HepG2 (cell line): Measurements from ENCODE around the gene GNMT. TPM values are rescaled to one million over a fixed set of nuclear protein-coding genes. Genes with fewer than 3 reads are reported as not detected.

ENCODE experiments used
- ARID4A ChIP-seq: sonication (generic); formaldehyde crosslinking; IDR thresholded peaks from 2 replicates; pipeline ENCODE4 v1.5.0; 2020; ENCODE audit warnings: mild to moderate bottlenecking, missing genetic modification reagents, borderline replicate concordance
- CCDC6 ChIP-seq: sonication (generic); formaldehyde crosslinking; IDR thresholded peaks from 2 replicates; pipeline ENCODE4 v1.8.1; 2022; ENCODE audit warnings: mild to moderate bottlenecking, missing genetic modification reagents, moderate library complexity
- CEBPG ChIP-seq: IDR thresholded peaks from 2 replicates; pipeline ENCODE4 v1.6.1; 2016
- FOXA3 ChIP-seq: IDR thresholded peaks from 2 replicates; pipeline ENCODE4 v1.6.1; 2016; ENCODE audit warnings: missing genetic modification reagents, missing compliant biosample characterization
- HIC2 ChIP-seq: sonication (generic); formaldehyde crosslinking; IDR thresholded peaks from 2 replicates; pipeline ENCODE4 v1.9.0; 2022; ENCODE audit warnings: low read depth, missing genetic modification reagents
- HNRNPUL1 ChIP-seq: fragments of 200-400 bp; formaldehyde crosslinking; IDR thresholded peaks from 2 replicates; pipeline ENCODE4 v1.6.1; 2017; ENCODE audit warnings: low read depth, mild to moderate bottlenecking, low read length, moderate library complexity
- JUND ChIP-seq: sonication (generic); formaldehyde crosslinking; IDR thresholded peaks from 2 replicates; pipeline ENCODE4 v1.8.0; 2022; ENCODE audit warnings: mild to moderate bottlenecking, missing genetic modification reagents
- NR2F2 ChIP-seq: IDR thresholded peaks from 2 replicates; pipeline ENCODE4 v1.6.1; 2012; ENCODE audit warnings: low read depth, inconsistent platforms, borderline replicate concordance
- PATZ1 ChIP-seq: sonication (generic); formaldehyde crosslinking; IDR thresholded peaks from 2 replicates; pipeline ENCODE4 v1.4.0; 2020; ENCODE audit warnings: missing genetic modification reagents
- RBM22 ChIP-seq: fragments of 200-400 bp; formaldehyde crosslinking; optimal IDR thresholded peaks from 2 replicates; pipeline ENCODE3; 2017; ENCODE audit warnings: mild to moderate bottlenecking, low read length, moderate library complexity
- TEAD2 ChIP-seq: sonication (generic); formaldehyde crosslinking; IDR thresholded peaks from 2 replicates; pipeline ENCODE4 v1.9.0; 2021; ENCODE audit warnings: missing genetic modification reagents
- ZBTB8A ChIP-seq: sonication (generic); formaldehyde crosslinking; IDR thresholded peaks from 2 replicates; pipeline ENCODE4 v1.4.0; 2020; ENCODE audit warnings: mild to moderate bottlenecking, low read depth, missing genetic modification reagents, borderline replicate concordance
- ZNF432 ChIP-seq: sonication (generic); formaldehyde crosslinking; IDR thresholded peaks from 2 replicates; pipeline ENCODE4 v1.5.0; 2020; ENCODE audit warnings: missing genetic modification reagents, mild to moderate bottlenecking, borderline replicate concordance
- ZNF550 ChIP-seq: sonication (generic); formaldehyde crosslinking; IDR thresholded peaks from 2 replicates; pipeline ENCODE4 v1.4.0; 2020; ENCODE audit warnings: mild to moderate bottlenecking, missing genetic modification reagents, borderline replicate concordance
- polyA plus RNA-seq, 8 experiments: library from polyadenylated mRNA; depleted of rRNA in 3 of 8; stranded (reverse) in 7 of 8; unstranded in 1 of 8; fragments of >200 nt; fragmentation: Illumina TruSeq in 4 of 8; extraction: Trizol in 4 of 8; gene quantifications; 2 replicates each; pipeline versions ENCODE4 v1.2.1 to v1.2.3, GENCODE V29; 2011 to 2016; ENCODE audit warnings: low read depth in 4 of 8, missing spikeins in 1 of 8, mixed read lengths in 1 of 8; ENCODE audit not compliant: insufficient read depth in 1 of 8
- total RNA-seq, 5 experiments: library from RNA; depleted of rRNA; stranded (reverse); fragments of >200 nt; fragmentation: Illumina TruSeq; extraction: Trizol; gene quantifications; 2 replicates each; pipeline ENCODE4 v1.2.3, GENCODE V29; 2016; ENCODE audit warnings: low read depth in 1 of 5
- TF ChIP-seq, protein P1 (sequence below): sonication (generic); formaldehyde crosslinking; IDR thresholded peaks from 2 replicates; pipeline ENCODE4 v1.4.0; 2020; ENCODE audit warnings: missing genetic modification reagents
- TF ChIP-seq, protein P2 (sequence below): sonication (generic); formaldehyde crosslinking; IDR thresholded peaks from 2 replicates; pipeline ENCODE4 v1.4.0; 2020; ENCODE audit warnings: missing genetic modification reagents

The GNMT gene
- total and polyA plus RNA-seq, 2 of the 13 experiments (the other 11 are each of a cell fraction or from before 2014, with no cell fraction given), result 2.8 to 7.0 TPM

GRCh38 chr6:42978487-42978838, 17.9 kb downstream of the GNMT start (continued):
- TF ChIP-seq ZNF432 (no peak), HNRNPUL1 (no peak), CEBPG (CRISPR knock-in tag) (no peak), CCDC6 (CRISPR knock-in tag) (no peak), PATZ1 (CRISPR knock-in tag) (peak; percentile 62), TEAD2 (CRISPR knock-in tag) (no peak), FOXA3 (CRISPR knock-in tag) (no peak), ZNF550 (CRISPR knock-in tag) (no peak), HIC2 (CRISPR knock-in tag) (no peak), ARID4A (CRISPR knock-in tag) (0 out of 2 replicates have a peak, but pooled peaks have one; percentile 62), JUND (CRISPR knock-in tag) (no peak), RBM22 (no peak), NR2F2 (peak; percentile 11; the same call in 1 of the 2 replicates), ZBTB8A (CRISPR knock-in tag) (peak; percentile 36; the same call in 1 of the 2 replicates)
- TF ChIP-seq, protein P1, sequence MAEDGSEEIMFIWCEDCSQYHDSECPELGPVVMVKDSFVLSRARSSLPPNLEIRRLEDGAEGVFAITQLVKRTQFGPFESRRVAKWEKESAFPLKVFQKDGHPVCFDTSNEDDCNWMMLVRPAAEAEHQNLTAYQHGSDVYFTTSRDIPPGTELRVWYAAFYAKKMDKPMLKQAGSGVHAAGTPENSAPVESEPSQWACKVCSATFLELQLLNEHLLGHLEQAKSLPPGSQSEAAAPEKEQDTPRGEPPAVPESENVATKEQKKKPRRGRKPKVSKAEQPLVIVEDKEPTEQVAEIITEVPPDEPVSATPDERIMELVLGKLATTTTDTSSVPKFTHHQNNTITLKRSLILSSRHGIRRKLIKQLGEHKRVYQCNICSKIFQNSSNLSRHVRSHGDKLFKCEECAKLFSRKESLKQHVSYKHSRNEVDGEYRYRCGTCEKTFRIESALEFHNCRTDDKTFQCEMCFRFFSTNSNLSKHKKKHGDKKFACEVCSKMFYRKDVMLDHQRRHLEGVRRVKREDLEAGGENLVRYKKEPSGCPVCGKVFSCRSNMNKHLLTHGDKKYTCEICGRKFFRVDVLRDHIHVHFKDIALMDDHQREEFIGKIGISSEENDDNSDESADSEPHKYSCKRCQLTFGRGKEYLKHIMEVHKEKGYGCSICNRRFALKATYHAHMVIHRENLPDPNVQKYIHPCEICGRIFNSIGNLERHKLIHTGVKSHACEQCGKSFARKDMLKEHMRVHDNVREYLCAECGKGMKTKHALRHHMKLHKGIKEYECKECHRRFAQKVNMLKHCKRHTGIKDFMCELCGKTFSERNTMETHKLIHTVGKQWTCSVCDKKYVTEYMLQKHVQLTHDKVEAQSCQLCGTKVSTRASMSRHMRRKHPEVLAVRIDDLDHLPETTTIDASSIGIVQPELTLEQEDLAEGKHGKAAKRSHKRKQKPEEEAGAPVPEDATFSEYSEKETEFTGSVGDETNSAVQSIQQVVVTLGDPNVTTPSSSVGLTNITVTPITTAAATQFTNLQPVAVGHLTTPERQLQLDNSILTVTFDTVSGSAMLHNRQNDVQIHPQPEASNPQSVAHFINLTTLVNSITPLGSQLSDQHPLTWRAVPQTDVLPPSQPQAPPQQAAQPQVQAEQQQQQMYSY (CRISPR knock-in tag), result no peak
- TF ChIP-seq, protein P2, sequence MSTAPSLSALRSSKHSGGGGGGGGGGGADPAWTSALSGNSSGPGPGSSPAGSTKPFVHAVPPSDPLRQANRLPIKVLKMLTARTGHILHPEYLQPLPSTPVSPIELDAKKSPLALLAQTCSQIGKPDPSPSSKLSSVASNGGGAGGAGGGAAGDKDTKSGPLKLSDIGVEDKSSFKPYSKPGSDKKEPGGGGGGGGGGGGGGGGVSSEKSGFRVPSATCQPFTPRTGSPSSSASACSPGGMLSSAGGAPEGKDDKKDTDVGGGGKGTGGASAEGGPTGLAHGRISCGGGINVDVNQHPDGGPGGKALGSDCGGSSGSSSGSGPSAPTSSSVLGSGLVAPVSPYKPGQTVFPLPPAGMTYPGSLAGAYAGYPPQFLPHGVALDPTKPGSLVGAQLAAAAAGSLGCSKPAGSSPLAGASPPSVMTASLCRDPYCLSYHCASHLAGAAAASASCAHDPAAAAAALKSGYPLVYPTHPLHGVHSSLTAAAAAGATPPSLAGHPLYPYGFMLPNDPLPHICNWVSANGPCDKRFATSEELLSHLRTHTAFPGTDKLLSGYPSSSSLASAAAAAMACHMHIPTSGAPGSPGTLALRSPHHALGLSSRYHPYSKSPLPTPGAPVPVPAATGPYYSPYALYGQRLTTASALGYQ (CRISPR knock-in tag), result 0 out of 2 replicates have a peak, but pooled peaks have one; percentile 26
